Upper lobe of right lung (tissue), 1 donor: Measurements from ENCODE around the gene DROSHA. TPM values are rescaled to one million over a fixed set of nuclear protein-coding genes. Genes with fewer than 3 reads are reported as not detected.

Experiments used
- ATAC-seq: fragments of 200-7000 bp; cut with Tn5 transposase; one replicate; pipeline ENCODE4 v1.9.1; 2020; ENCODE audit warnings: mild to moderate bottlenecking, moderate library complexity
- DNase-seq: peaks from one replicate; pipeline ENCODE4 v3.0.0-alpha.2; 2020
- H3K27ac ChIP-seq: fragments of 200-600 bp; one replicate; pipeline ENCODE4 v1.8.0; 2022
- H3K27me3 ChIP-seq: fragments of 200-600 bp; one replicate; pipeline ENCODE4 v1.8.0; 2022; ENCODE audit warnings: mild to moderate bottlenecking
- H3K36me3 ChIP-seq: fragments of 200-600 bp; one replicate; pipeline ENCODE4 v1.8.0; 2022
- H3K4me1 ChIP-seq: fragments of 200-600 bp; one replicate; pipeline ENCODE4 v1.8.0; 2022
- H3K4me3 ChIP-seq: fragments of 200-600 bp; one replicate; pipeline ENCODE4 v1.8.0; 2022; ENCODE audit warnings: mild to moderate bottlenecking
- H3K9me3 ChIP-seq: fragments of 200-600 bp; one replicate; pipeline ENCODE4 v1.8.0; 2022
- CTCF ChIP-seq: fragments of 200-600 bp; IDR thresholded peaks from one replicate; pipeline ENCODE4 v1.8.0; 2022; ENCODE audit warnings: antibody characterized with exemption
- intact Hi-C: fragments of 100-400 bp; cut with DNase I; formaldehyde crosslinking; loops from one replicate; pipeline ENCODE4 v1.11.0; 2022
- total RNA-seq: library from RNA; stranded (reverse); fragmentation: NEBNext Ultra II Directional; extraction: Animal tissue kit (Norgen Biotek cat#: 25700); gene quantifications from one replicate; pipeline ENCODE4 v1.2.1, GENCODE V29; 2021
- donor health status: DM: no; HTN: yes; CAD: no; lungs with severe emphysema.

Gene DROSHA
- total RNA-seq, 1 donor from 2014 or later = 50.9 TPM

DNA sequence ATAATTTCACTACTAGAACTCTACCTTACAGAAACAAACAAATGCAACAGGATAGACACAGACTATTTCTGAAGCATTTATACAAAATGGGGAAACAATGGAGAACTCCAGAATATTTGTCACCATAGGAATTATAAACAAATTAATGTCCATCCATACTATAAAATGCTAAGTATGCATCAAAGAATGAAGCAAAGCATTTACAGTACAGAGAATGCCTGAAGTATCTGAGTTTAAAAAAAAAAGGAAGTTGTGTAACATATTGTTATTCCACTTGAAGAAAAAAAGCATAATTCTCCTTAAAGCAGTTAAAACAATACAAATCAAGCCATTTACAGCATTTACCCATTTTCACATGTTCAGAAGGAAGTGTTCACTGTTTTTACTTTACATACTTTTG is 53.0 kb downstream of the DROSHA start:
- intact Hi-C loops = no loop called here
- H3K27me3 ChIP-seq = no peaks in the 10 kb centered on the region
- no peaks in the 10 kb centered on the region for H3K9me3 ChIP-seq
- peaks cover 5% of the 10 kb centered on the region for H3K4me1 ChIP-seq
- peaks cover 39% of the 10 kb centered on the region for H3K36me3 ChIP-seq
- ATAC-seq (no peak), DNase-seq (no peak)
- H3K27ac ChIP-seq = no peak overlapping the region
- no peak overlapping the region for H3K4me3 ChIP-seq
- TF ChIP-seq CTCF = no peak

- ATAC-seq (no peak), DNase-seq (no peak)
- Histone ChIP-seq H3K27ac (no peak overlapping the region), H3K9me3 (no peaks in the 10 kb centered on the region), H3K36me3 (peaks cover 35% of the 10 kb centered on the region), H3K4me3 (no peak overlapping the region), H3K4me1 (peaks cover 5% of the 10 kb centered on the region), H3K27me3 (no peaks in the 10 kb centered on the region)
- no peak for TF ChIP-seq CTCF
- intact Hi-C loops = no loop called here
Measured at GRCh38 chr5:31477971-31478370, 53.9 kb downstream of the DROSHA start.

GRCh38 chr5:31477516-31477915 is 54.4 kb downstream of the DROSHA start:
- H3K9me3 ChIP-seq = no peaks in the 10 kb centered on the region
- H3K4me3 ChIP-seq = no peak overlapping the region
- no peak for TF ChIP-seq CTCF

GRCh38 chr5:31476738-31477141 is 55.2 kb downstream of the DROSHA start:
- peaks cover 5% of the 10 kb centered on the region for H3K4me1 ChIP-seq
- no peak overlapping the region for H3K4me3 ChIP-seq
- ATAC-seq = no peak
- H3K36me3 ChIP-seq = peaks cover 23% of the 10 kb centered on the region
- no peak for DNase-seq
- intact Hi-C loops = no loop called here
- no peaks in the 10 kb centered on the region for H3K27me3 ChIP-seq
- no peak overlapping the region for H3K27ac ChIP-seq
- no peak for TF ChIP-seq CTCF
- H3K9me3 ChIP-seq = no peaks in the 10 kb centered on the region

More at GRCh38 chr5:31477516-31477915, 54.4 kb downstream of the DROSHA start:
- no peak for ATAC-seq
- no peak overlapping the region for H3K27ac ChIP-seq
- peaks cover 31% of the 10 kb centered on the region for H3K36me3 ChIP-seq
- intact Hi-C loops = no loop called here
- no peaks in the 10 kb centered on the region for H3K27me3 ChIP-seq
- no peak for DNase-seq
- peaks cover 5% of the 10 kb centered on the region for H3K4me1 ChIP-seq

GRCh38 chr5:31471916-31472315 is 60.0 kb downstream of the DROSHA start:
- TF ChIP-seq CTCF = no peak
- no peak overlapping the region for H3K4me3 ChIP-seq

DNA sequence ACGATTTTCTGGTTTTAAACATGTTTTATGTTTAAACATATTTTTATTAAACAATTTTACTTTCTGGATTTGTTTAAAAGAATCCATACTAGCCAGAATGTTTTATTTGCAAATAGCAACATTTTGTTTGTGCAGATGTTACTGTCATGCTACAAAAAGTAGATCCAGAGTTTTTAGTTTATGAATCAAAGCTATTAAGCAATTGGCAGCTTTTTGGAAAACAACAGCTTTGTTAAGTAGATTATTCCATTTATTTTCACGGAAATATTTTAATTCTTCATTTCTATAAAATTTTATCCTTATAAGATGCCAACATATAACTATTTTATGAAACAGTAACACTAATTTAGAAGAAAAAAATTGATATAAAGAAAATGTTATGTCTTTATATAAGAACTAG is 60.9 kb downstream of the DROSHA start:
- intact Hi-C loops = no loop called here
- TF ChIP-seq CTCF = no peak
- Histone ChIP-seq H3K36me3 (peaks cover 29% of the 10 kb centered on the region), H3K9me3 (no peaks in the 10 kb centered on the region), H3K4me3 (no peak overlapping the region), H3K27me3 (no peaks in the 10 kb centered on the region), H3K4me1 (no peaks in the 10 kb centered on the region), H3K27ac (no peak overlapping the region)
- no peak for DNase-seq
- no peak for ATAC-seq

More at GRCh38 chr5:31471916-31472315, 60.0 kb downstream of the DROSHA start:
- no peaks in the 10 kb centered on the region for H3K4me1 ChIP-seq
- intact Hi-C loops = no loop called here
- no peak overlapping the region for H3K27ac ChIP-seq
- no peaks in the 10 kb centered on the region for H3K9me3 ChIP-seq
- DNase-seq (no peak), ATAC-seq (peak; percentile 54)
- peaks cover 20% of the 10 kb centered on the region for H3K36me3 ChIP-seq
- H3K27me3 ChIP-seq = no peaks in the 10 kb centered on the region
